Measurements from ENCODE around the gene MAMLD1.

Gene MAMLD1

GRCh38 chrX:150533863-150534262 lies 170.7 kb downstream of the MAMLD1 start:
- no peak for DNase-seq (ENCODE audit: low read depth)

GRCh38 chrX:150536455-150537116 lies 173.5 kb downstream of the MAMLD1 start:
- DNase-seq (ENCODE audit: low read depth) = no peak

GRCh38 chrX:150537851-150538250 lies 174.7 kb downstream of the MAMLD1 start:
- DNase-seq (ENCODE audit: low read depth) = no peak

- DNase-seq (ENCODE audit: low read depth) = no peak
Observed at GRCh38 chrX:150540965-150541364, 177.8 kb downstream of the MAMLD1 start.

- DNase-seq (ENCODE audit: low read depth) = no peak
Observed at GRCh38 chrX:150542846-150543229, 179.7 kb downstream of the MAMLD1 start.

- DNase-seq (ENCODE audit: low read depth) = no peak
Observed at GRCh38 chrX:150543230-150544155, 180.4 kb downstream of the MAMLD1 start.

GRCh38 chrX:150544222-150544787 lies 181.2 kb downstream of the MAMLD1 start:
- DNase-seq (ENCODE audit: low read depth) = no peak

GRCh38 chrX:150544835-150545770 lies 182.0 kb downstream of the MAMLD1 start:
- no peak for DNase-seq (ENCODE audit: low read depth)

- no peak for DNase-seq (ENCODE audit: low read depth)
Observed at GRCh38 chrX:150546711-150547153, 183.6 kb downstream of the MAMLD1 start.

GRCh38 chrX:150547375-150548115 lies 184.4 kb downstream of the MAMLD1 start:
- DNase-seq (ENCODE audit: low read depth) = no peak

GRCh38 chrX:150548251-150548650 lies 185.1 kb downstream of the MAMLD1 start:
- DNase-seq (ENCODE audit: low read depth) = no peak

GRCh38 chrX:150548684-150549083 lies 185.6 kb downstream of the MAMLD1 start:
- DNase-seq (ENCODE audit: low read depth) = no peak

- no peak for DNase-seq (ENCODE audit: low read depth)
Observed at GRCh38 chrX:150551963-150552362, 188.8 kb downstream of the MAMLD1 start.

- DNase-seq (ENCODE audit: low read depth) = no peak
Observed at GRCh38 chrX:150558424-150558823, 195.3 kb downstream of the MAMLD1 start.

All from HS-27A (cell line).